ENCODE measurements around the gene ATP1B1.
A peak's percentile ranks its signal among the peaks of the same experiment; 100 is the strongest.

ATP1B1 gene

GRCh38 chr1:169106095-169106920, at the start of gene ATP1B1:
TSS of gene ATP1B1 (plus strand) at chr1:169106690. CDS start at chr1:169106830, 140 bp downstream.
- peak in 13 of 14 donors; percentile 58 to 92 (median 86) for DNase-seq

- no peak for DNase-seq
These were observed 47.1 kb upstream of the ATP1B1 start for GRCh38 chr1:169059421-169059820.

- no peak for DNase-seq
These were observed 46.3 kb upstream of the ATP1B1 start for GRCh38 chr1:169060043-169060722.

DNA sequence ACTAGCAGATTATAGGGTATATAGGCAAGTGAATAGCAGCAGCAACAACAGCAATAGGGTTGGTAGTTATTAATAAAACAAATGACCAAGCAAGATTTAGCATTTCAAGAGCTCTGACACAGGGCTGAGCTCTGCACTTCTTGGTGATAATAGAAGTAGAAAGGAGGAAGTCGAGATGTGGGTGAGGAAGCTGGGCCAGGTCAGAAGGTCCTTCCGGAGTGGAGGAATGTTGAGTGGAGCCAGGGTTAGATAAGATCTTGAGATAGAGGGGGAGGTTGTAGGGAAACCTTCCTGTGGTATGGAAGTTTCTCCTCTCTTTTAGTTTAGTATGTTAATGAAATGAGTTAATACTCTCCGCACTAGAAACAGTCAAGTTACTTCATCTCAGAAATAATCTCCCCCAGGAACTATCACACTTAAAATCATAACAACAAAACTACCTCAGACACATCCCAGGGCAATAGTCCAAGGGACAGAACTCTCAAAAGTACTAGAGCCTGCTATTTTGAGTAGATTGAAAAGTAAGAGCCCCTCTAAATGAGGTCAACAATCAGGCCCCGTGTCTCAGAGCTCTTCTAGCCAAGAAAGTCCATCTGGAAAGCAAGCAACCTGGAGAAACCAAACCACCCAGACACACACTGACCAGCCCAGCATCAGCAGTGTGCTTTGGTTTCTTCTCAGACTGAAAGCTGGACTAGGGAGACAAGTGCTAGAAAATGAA, 45.4 kb upstream of the ATP1B1 start:
- no peak for DNase-seq

DNA sequence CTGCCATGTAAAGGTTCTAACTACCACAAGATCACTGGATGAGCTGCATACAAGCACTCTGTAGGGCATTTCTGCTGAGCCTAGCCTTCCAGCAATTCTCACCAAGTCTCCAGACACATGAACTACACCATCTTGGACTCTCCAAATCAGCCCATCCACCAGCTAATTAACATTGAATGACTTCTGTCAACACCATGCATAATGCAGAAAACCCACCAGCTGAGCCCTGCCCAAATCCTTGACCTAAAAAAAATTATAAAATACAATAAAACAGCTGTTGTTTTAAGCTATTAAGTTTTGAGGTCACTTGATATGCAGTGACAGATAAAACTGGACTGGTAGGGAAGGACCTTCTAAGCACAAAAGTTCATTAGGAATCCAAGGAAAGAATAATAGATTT, 44.3 kb upstream of the ATP1B1 start:
- no peak for DNase-seq

- DNase-seq: no peak
These were observed 42.4 kb upstream of the ATP1B1 start for GRCh38 chr1:169064103-169064502.

- DNase-seq: no peak
These were observed 35.9 kb upstream of the ATP1B1 start for GRCh38 chr1:169070547-169070946.

DNA sequence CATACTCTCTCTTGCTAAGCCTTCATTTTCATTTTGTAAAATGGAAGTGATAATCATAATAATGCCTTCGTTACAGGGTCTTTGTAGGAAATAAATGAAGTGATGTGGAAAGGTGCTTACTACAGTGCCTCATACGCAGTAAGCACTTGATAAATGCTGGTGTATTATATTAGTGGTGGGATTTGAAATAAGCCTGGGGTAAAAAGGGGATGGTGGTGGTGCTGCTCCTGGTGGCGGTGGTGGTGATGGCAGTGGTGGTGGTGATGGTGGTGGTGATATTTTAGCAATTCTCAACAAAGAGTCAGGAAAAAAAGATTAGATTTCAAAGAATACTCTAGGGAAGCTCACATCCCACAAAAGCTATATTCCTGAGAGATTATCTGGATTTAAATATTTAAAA, 35.5 kb upstream of the ATP1B1 start:
- DNase-seq: no peak

DNA sequence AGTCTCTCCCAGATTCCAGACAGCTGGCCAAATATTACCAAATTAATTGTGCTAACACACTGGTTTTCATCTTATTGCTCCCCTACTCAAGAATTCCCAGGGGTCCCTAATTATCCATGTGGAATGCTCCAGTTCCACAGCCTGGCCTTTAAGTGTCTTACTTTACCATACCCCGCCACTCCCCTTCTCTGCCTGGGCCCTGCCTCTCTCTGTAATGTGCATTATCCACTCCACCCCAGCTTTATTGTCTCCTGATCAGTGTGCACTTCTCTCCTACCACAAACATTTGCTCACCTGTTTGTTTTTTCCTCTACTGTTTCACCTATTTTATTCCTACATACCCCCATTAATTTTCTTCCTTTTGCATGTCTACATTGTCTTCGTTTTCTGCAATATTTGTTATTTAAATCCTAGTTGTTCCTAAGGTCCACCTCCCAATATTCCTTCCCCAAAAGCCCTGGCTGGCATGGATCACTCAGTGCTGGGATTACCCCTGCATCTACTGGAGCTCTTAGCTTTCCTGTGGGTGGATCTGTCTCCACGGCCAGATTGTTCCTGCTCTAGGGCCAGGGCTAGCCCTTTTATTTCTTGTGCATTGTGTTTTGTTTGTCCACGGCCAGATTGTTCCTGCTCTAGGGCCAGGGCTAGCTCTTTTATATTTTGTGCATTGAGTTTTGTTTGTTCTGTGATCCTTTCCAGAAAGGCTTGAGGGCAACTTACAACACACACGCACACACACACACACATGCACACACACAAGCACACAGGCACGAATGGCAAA, 33.4 kb upstream of the ATP1B1 start:
- no peak for DNase-seq

DNA sequence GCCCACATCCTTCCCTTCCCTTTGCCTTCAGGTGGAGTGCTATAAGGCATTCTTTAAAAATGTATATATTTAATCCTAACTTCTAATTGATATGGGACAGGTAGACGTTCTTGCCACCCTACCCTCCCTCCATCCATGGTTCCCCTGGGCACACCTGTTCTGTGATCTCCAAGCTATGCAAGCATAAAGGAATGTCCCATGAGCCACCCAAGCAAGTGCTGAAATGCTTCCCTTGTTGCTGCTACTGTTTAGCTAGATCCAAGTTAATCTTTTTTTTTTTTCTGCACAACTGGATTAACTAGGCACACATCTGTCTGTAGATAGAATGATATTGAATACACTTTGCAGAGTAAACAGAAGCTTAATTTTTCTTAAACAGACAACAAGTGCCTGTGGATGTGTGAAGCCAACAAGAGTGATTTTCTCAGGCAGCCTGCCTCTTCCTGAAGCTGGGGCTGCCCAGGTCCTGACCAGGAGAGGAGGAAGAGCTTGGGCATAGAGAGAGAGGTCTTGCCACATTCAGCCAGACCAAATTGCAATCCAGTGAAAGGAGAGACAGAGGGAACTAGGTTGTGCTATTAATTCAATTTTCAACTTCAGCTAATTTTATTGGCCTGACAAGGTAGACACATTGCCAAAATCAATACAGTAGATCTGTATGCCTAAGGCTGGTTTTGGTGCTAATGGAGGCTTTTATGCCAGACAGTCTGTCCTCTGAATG, 28.2 kb upstream of the ATP1B1 start:
- no peak for DNase-seq

DNA sequence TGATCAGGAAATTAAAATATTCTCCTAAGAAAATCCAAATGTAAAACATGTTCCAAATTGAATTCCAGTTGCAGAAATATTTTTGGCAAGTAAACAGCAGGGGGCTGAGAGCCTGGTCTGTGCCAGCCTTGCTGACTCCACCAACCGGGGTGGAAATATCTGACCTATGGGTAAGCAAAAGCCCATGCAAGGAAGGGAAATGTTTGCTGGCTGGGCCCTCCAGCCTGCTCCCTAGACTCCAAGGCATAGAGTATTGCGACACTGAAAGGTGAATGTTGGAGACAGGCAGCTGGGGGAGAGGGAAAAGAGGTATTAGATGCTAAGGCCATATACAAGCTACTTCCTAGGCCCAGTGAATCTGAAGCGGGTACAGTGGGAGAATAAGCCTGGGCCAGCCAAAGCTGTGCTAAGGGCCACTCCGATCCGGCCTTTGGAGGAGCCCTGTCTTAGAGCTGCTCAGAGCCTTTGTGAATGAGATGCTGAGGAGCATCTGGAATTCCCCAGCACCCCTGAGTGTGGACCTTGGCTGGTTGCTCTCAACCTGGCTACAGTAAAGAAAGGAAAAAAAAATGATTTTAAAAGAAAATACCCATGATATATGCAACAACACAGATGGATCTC, 24.9 kb upstream of the ATP1B1 start:
- no peak for DNase-seq

GRCh38 chr1:169085911-169086310, 20.6 kb upstream of the ATP1B1 start:
- no peak for DNase-seq

GRCh38 chr1:169086603-169087455, 19.7 kb upstream of the ATP1B1 start:
- peak in 3 of 14 donors; percentile 30 to 89 (median 50) for DNase-seq

- no peak for DNase-seq
These were observed 18.6 kb upstream of the ATP1B1 start for GRCh38 chr1:169087876-169088275.

DNA sequence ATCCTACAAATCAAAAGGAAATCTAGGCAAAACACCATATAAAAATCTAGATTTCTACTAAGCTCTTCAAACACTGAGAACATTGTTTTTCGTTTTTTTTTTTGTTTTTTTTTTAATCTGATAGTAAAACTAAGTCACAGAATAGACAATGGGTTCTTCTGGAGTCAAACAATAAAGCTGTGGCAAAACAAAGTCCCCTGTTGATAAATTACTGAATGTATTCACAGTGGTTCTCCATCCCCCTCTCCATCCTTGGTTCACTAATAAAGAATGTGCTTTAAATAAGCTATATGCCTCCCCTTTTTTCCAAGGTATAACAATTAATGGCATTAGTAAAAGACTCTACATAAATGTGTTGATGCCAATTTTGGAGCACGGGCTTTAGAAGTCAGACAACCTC, 16.7 kb upstream of the ATP1B1 start:
- DNase-seq: no peak

GRCh38 chr1:169090308-169090899, 16.1 kb upstream of the ATP1B1 start:
- DNase-seq: no peak

DNA sequence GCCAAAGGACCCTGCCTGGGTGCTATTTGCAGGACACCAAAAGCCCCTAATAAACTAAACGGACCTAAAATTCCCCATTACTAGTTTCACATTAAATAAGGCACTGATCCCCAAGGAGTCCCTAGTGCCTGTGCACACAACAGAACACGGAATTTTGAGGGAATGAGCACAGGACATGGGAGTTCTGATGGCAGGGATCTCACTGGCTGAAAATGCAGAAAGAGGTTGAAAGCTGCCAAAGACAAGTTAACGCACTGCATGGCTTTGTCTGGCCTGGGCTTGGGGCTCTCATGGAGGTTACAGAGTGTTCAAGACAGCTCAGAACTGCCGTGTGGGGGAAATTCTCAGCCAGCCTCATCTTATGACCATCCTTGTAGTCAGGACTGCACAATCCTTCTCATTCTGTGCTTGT, 15.6 kb upstream of the ATP1B1 start:
- peak in 1 of 14 donors; percentile 40 for DNase-seq

DNA sequence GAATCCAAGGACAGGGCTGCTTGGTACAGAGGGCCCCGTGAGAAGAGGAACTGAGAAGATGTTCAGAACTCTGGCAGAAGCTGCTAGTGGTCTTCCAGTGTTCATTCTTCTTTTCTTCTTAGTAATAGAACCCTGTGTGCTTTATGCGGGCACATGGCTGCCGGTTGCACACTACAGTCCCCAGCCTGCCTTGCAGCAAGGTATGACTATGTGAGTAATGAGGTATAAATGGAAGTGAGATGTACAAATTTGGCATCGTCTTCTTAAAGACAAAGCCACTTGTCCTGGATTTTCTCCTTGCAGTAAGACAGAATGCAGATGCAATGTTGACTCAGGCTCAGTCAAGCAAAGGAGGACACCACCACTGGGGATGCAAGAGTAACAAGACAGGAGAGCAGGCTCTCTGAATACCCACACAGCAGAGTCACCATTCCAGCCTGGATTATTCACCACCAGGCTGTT, 15.0 kb upstream of the ATP1B1 start:
- peak in 1 of 14 donors; percentile 18 for DNase-seq

- DNase-seq: no peak
These were observed 14.1 kb upstream of the ATP1B1 start for GRCh38 chr1:169092399-169092798.

Measured in C1 segment of cervical spinal cord (tissue), 14 donors.